GM12878 (cell line): ENCODE measurements around the gene KLHL8. TPM values are rescaled to one million over a fixed set of nuclear protein-coding genes. Genes with fewer than 3 reads are reported as not detected.

ENCODE experiments used
- ATAC-seq: fragments of 200-7000 bp; cut with Tn5 transposase; 3 replicates; pipeline ENCODE4 v1.9.1; 2020; ENCODE audit warnings: mild to moderate bottlenecking, moderate library complexity
- BruUV-seq: library from RNA; stranded (reverse); fragments of 400-500 nt; replicated peaks from 2 replicates; lab custom pipeline; 2021; lab: Mats Ljungman, UMichigan
- CTCF ChIA-PET: fragments of 300-600 bp; sonication (Branson Sonifier 250); formaldehyde crosslinking; extraction: SDS; loops from one replicate; lab custom pipeline; 2021; ENCODE audit warnings: inconsistent platforms; lab: Yijun Ruan, JAX
- POLR2A ChIA-PET: fragments of 350-600 bp; formaldehyde crosslinking; extraction: SDS; loops from one replicate; lab custom pipeline; 2021; ENCODE audit warnings: inconsistent platforms; lab: Charles Lee
- RAD21 ChIA-PET: fragments of 300-600 bp; sonication (Branson Sonifier 250); formaldehyde crosslinking; loops from one replicate; lab custom pipeline; 2023; ENCODE audit warnings: antibody characterized with exemption; ENCODE audit not compliant: unreplicated experiment; lab: Charles Lee
- SMC1A ChIA-PET: fragments of 300-600 bp; sonication (Branson Sonifier 250); formaldehyde crosslinking; loops from one replicate; lab custom pipeline; 2023; ENCODE audit not compliant: unreplicated experiment, uncharacterized antibody; lab: Charles Lee
- DNase-seq: peaks from one replicate; pipeline ENCODE4 v3.0.0-alpha.2; 2011; ENCODE audit warnings: low read depth, low spot score
- FAIRE-seq: peaks from 3 replicates; lab custom pipeline; 2011; peaks lifted over from hg19 to GRCh38; lab: Jason Lieb, UNC
- H2AFZ ChIP-seq: 2 replicates; pipeline ENCODE4 v1.6.0; 2011; ENCODE audit warnings: low read depth, low read length, control low read depth; ENCODE audit not compliant: control insufficient read depth
- H3K27ac ChIP-seq: 2 replicates; pipeline ENCODE4 v1.5.1; 2011; ENCODE audit warnings: control low read depth; ENCODE audit not compliant: control insufficient read depth, insufficient read depth
- H3K27me3 ChIP-seq, 2 experiments: replicated peaks in 1 of 2; 2 replicates each; pipeline versions ENCODE4 v1.6.0 to v1.6.1; 2011; ENCODE audit warnings: low read length in 1 of 2; ENCODE audit not compliant: control insufficient read depth in 2 of 2, insufficient read depth in 2 of 2
- H3K36me3 ChIP-seq, 2 experiments: 2 replicates each; pipeline ENCODE4 v1.5.1; 2011; ENCODE audit warnings: low read length in 1 of 2; ENCODE audit not compliant: control insufficient read depth in 2 of 2, insufficient read depth in 2 of 2
- H3K4me1 ChIP-seq: 2 replicates; pipeline ENCODE4 v1.6.1; 2011; ENCODE audit warnings: mild to moderate bottlenecking, low read length, moderate library complexity, mixed read lengths; ENCODE audit not compliant: control insufficient read depth, insufficient read depth
- H3K4me2 ChIP-seq: 2 replicates; pipeline ENCODE4 v1.6.0; 2011; ENCODE audit warnings: control low read depth; ENCODE audit not compliant: control insufficient read depth, insufficient read depth
- H3K4me3 ChIP-seq: fragments of 200-600 bp; sonication (generic); 2 replicates; pipeline ENCODE4 v1.5.1; 2016
- H3K79me2 ChIP-seq: 2 replicates; pipeline ENCODE4 v1.6.0; 2011; ENCODE audit warnings: low read length; ENCODE audit not compliant: control insufficient read depth, insufficient read depth
- H3K9ac ChIP-seq: 2 replicates; pipeline ENCODE4 v1.8.0; 2011; ENCODE audit warnings: low read length, control low read depth, mixed read lengths; ENCODE audit not compliant: control insufficient read depth, insufficient read depth
- H3K9me3 ChIP-seq: replicated peaks from 3 replicates; pipeline ENCODE4 v1.5.1; 2011; ENCODE audit warnings: mild to moderate bottlenecking, low read length; ENCODE audit not compliant: control insufficient read depth, insufficient read depth
- H4K20me1 ChIP-seq: 2 replicates; pipeline ENCODE4 v1.6.0; 2011; ENCODE audit not compliant: control insufficient read depth, insufficient read depth
- EGR1 ChIP-seq, 2 experiments: IDR thresholded peaks; 1 replicate in 1 of 2; 2 replicates in 1 of 2; pipeline ENCODE4 v1.6.1; 2011 to 2012; ENCODE audit warnings: low read depth in 2 of 2, low read length in 2 of 2, borderline replicate concordance in 1 of 2, mild to moderate bottlenecking in 1 of 2, moderate library complexity in 1 of 2
- FOXK2 ChIP-seq: fragments of 450-650 bp; IDR thresholded peaks from 2 replicates; pipeline ENCODE4 v1.6.1; 2017; ENCODE audit warnings: mild to moderate bottlenecking, moderate library complexity
- NFYA ChIP-seq: IDR thresholded peaks from 2 replicates; pipeline ENCODE4 v1.6.1; 2011; ENCODE audit warnings: low read depth, mild to moderate bottlenecking, low read length, improper control_type of control experiment, borderline replicate concordance
- SIN3A ChIP-seq: IDR thresholded peaks from 2 replicates; pipeline ENCODE4 v1.6.1; 2012; ENCODE audit warnings: low read depth, low read length, improper control_type of control experiment
- TCF12 ChIP-seq: IDR thresholded peaks from 2 replicates; pipeline ENCODE4 v1.6.1; 2011; ENCODE audit warnings: low read depth, mild to moderate bottlenecking, low read length
- TCF7 ChIP-seq: IDR thresholded peaks from 2 replicates; pipeline ENCODE4 v1.6.1; 2014; ENCODE audit warnings: antibody characterized with exemption, borderline replicate concordance
- ZBED1 ChIP-seq: IDR thresholded peaks from 2 replicates; pipeline ENCODE4 v1.6.1; 2016; ENCODE audit warnings: borderline replicate concordance
- WGBS: methylation state at CpG from one replicate; pipeline ENCODE4 v1.1.6; 2016; ENCODE audit warnings: low lambda C conversion rate; ENCODE audit not compliant: insufficient replicate concordance, insufficient coverage; ENCODE audit errors: missing lambda C conversion rate; 5-methylcytosine and 5-hydroxymethylcytosine counted together
- in situ Hi-C: fragments of 300-500 bp; cut with MboI; formaldehyde crosslinking; loops from 9 replicates; pipeline ENCODE4 v1.14.3; 2018; ENCODE audit warnings: mixed read lengths
- intact Hi-C: fragments of 100-400 bp; cut with micrococcal nuclease; formaldehyde crosslinking; loops from one replicate; pipeline ENCODE4 v1.14.2; 2022; ENCODE audit not compliant: unreplicated experiment
- polyA plus RNA-seq, 11 experiments: library from polyadenylated mRNA; depleted of rRNA in 4 of 11; unstranded in 6 of 11; stranded (reverse) in 5 of 11; fragments of >200 nt; fragmentation: Nextera tagmentation in 4 of 11; fragmentation: Illumina TruSeq in 1 of 11; extraction: Ambion mirVana in 4 of 11; extraction: Trizol in 1 of 11; gene quantifications; 1 replicate in 1 of 11; 2 replicates in 10 of 11; pipeline versions ENCODE4 v1.2.1 to v1.2.3, GENCODE V29; 2011 to 2016; ENCODE audit warnings: inconsistent platforms in 2 of 11, missing spikeins in 2 of 11, low read depth in 1 of 11
- total RNA-seq, 4 experiments: library from RNA; depleted of rRNA in 3 of 4; stranded (reverse); fragments of >200 nt in 3 of 4; fragmentation: Illumina TruSeq in 1 of 4; extraction: Trizol in 1 of 4; gene quantifications; 2 replicates each; pipeline versions ENCODE4 v1.2.1 to v1.2.3, GENCODE V29; 2013 to 2021
- TF ChIP-seq, protein P1 (sequence below): fragments of 450-650 bp; IDR thresholded peaks from 2 replicates; pipeline ENCODE4 v1.6.1; 2017; ENCODE audit warnings: mild to moderate bottlenecking, low read depth, inconsistent platforms; ENCODE audit not compliant: poor library complexity, severe bottlenecking

KLHL8 gene
- total and polyA plus RNA-seq, 10 of the 15 experiments (the other 5 are each of a cell fraction or from before 2014, with no cell fraction given) = 4.5 to 13.1 (median 9.0) TPM

DNA sequence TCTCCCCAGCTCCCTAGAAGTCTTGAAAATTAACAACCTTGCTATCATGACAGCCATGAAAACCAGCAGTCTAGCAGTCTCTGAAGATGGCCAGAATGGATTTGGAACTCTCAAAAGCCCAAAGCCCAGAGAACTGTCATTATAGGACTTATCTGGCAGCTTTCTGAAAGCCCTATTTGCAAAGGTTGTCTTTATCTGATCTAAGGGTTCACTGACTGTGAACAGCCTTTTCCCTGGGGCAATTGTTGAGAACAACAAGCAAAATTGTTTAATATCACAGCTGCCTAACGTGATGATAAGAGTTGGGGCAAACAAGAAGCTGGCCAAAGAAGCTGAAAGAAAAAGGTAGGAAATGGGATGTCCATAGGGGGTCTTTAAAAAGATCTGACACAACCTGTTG lies 20.9 kb upstream of the KLHL8 start:
- Histone ChIP-seq H4K20me1 (no peaks in the 10 kb centered on the region), H3K27ac (no peak overlapping the region), H3K9ac (no peak overlapping the region), H3K4me2 (no peak overlapping the region)
- peak; percentile 31 for FAIRE-seq
- ATAC-seq = no peak
- DNase-seq = no peak
- intact Hi-C loops = no loop called here
- TF ChIP-seq TCF7 = no peak
- no peak for TF ChIP-seq EGR1 (IDR thresholded peaks at IDR 0.05; ENCODE audit: borderline replicate concordance in 1 of 2, low read depth in 2 of 2, low read length in 2 of 2)
- no peak for TF ChIP-seq FOXK2
- TF ChIP-seq, protein P1, sequence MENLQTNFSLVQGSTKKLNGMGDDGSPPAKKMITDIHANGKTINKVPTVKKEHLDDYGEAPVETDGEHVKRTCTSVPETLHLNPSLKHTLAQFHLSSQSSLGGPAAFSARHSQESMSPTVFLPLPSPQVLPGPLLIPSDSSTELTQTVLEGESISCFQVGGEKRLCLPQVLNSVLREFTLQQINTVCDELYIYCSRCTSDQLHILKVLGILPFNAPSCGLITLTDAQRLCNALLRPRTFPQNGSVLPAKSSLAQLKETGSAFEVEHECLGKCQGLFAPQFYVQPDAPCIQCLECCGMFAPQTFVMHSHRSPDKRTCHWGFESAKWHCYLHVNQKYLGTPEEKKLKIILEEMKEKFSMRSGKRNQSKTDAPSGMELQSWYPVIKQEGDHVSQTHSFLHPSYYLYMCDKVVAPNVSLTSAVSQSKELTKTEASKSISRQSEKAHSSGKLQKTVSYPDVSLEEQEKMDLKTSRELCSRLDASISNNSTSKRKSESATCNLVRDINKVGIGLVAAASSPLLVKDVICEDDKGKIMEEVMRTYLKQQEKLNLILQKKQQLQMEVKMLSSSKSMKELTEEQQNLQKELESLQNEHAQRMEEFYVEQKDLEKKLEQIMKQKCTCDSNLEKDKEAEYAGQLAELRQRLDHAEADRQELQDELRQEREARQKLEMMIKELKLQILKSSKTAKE = no peak
- no peak for TF ChIP-seq ZBED1
- no peak for TF ChIP-seq SIN3A
- TF ChIP-seq TCF12 = no peak
- TF ChIP-seq NFYA = no peak
- TF ChIP-seq, all 136 proteins: peak for 0
- Histone ChIP-seq H2AFZ (no peak overlapping the region), H3K9me3 (peaks cover 7% of the 10 kb centered on the region), H3K36me3 (no peaks in the 10 kb centered on the region), H3K27me3 (0 out of 4 replicates have a peak, but pooled peaks cover 0 to 2% of the 10 kb centered on the region in 2 experiments), H3K4me3 (no peak overlapping the region), H3K4me1 (no peaks in the 10 kb centered on the region; the same call in 1 of the 2 replicates), H3K79me2 (no peaks in the 10 kb centered on the region)
- ChIA-PET POLR2A (interaction anchor here (1.0 kb wide), 1 partner anchor 97 kb away, joined by 3 read pairs; no protein-coding TSS in a partner anchor), RAD21 (no interaction called here), SMC1A (interaction anchor here (1.0 to 2.6 kb wide), 3 partner anchors 44 to 90 kb away, joined by 3 to 13 read pairs (median 11); no protein-coding TSS in a partner anchor), CTCF (interaction anchor here (1.3 to 8.8 kb wide), 2 partner anchors 90 to 319 kb away, joined by 4 to 130 read pairs; no protein-coding TSS in a partner anchor)
- in situ Hi-C loops = no loop called here
- no TSS peak for BruUV-seq
- 6% methylated on average over 1 of the region's 1 CpG for WGBS
